ENCODE data around the gene UGDH. TPM values are rescaled to one million over a fixed set of nuclear protein-coding genes. Genes with fewer than 3 reads are reported as not detected.

Gene UGDH
- total RNA-seq, 2 experiments from 2014 or later = 12.3 TPM

GRCh38 chr4:39453738-39454137 is 73.5 kb downstream of the UGDH start:
- POLR2A ChIA-PET = interaction anchor here (0.6 kb wide), 1 partner anchor 1768 kb away, joined by 4 read pairs; no protein-coding TSS in a partner anchor
- Mint-ChIP-seq H3K9me3 (no peaks in the 10 kb centered on the region), H3K4me3 (no peak overlapping the region), H3K27ac (no peak overlapping the region), H3K27me3 (no peaks in the 10 kb centered on the region), H3K4me1 (peaks cover 39% of the 10 kb centered on the region), H3K36me3 (ENCODE audit: low read depth) (peaks cover 72% of the 10 kb centered on the region)
- CTCF ChIA-PET = interaction anchor here (0.6 to 1.3 kb wide), 4 partner anchors 10 to 187 kb away, joined by 3 to 6 read pairs (median 3); no protein-coding TSS in a partner anchor
- DNase-seq = no peak

DNA sequence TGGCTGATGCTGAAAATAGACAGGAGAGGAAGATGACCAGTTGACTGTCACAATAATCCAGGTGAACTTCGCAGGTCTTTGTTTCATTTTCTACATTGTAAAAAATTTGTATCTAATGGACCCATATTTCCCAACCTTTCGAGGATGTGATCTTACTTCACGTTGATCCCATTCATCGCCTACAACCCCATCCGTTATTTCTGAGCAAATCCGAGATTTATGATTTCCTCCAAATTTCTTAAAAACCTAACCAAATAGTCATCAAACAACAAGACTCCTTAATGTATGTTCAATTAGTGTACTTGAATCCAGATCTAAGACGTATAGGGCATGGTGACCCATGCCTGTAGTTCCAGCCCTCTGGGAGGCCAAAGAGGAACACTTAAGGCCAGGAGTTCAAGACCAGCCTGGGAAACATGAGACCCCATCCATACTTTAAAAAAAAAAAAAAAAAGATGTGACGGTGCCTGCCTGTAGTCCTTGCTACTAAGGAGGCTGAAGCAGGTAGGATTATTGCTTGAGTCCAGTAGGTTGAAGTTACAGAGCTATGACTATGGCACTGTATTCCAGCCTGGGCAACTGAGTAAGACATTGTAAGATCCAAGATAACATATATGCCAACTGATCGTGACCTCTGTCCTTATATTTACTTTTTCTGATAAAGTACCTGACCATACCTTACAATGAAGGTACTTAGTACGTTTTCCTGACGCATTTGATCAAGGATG is 74.2 kb downstream of the UGDH start:
- H3K4me3 Mint-ChIP-seq = no peak overlapping the region
- H3K9me3 Mint-ChIP-seq = no peaks in the 10 kb centered on the region
- CTCF ChIA-PET = interaction anchor here (0.7 to 1.1 kb wide), 2 partner anchors 11 to 188 kb away, joined by 3 to 6 read pairs; no protein-coding TSS in a partner anchor
- peaks cover 41% of the 10 kb centered on the region for H3K4me1 Mint-ChIP-seq
- POLR2A ChIA-PET = no interaction called here
- H3K36me3 Mint-ChIP-seq (ENCODE audit: low read depth) = peaks cover 71% of the 10 kb centered on the region
- H3K27ac Mint-ChIP-seq = no peak overlapping the region
- H3K27me3 Mint-ChIP-seq = no peaks in the 10 kb centered on the region
- no peak for DNase-seq

GRCh38 chr4:39452153-39452859 is 74.9 kb downstream of the UGDH start:
- no peak overlapping the region for H3K27ac Mint-ChIP-seq
- H3K9me3 Mint-ChIP-seq = no peaks in the 10 kb centered on the region
- H3K36me3 Mint-ChIP-seq (ENCODE audit: low read depth) = peaks cover 64% of the 10 kb centered on the region
- ChIA-PET POLR2A (interaction anchor here (0.5 kb wide), 1 partner anchor 407 kb away, joined by 5 read pairs; no protein-coding TSS in a partner anchor), CTCF (interaction anchor here (0.7 to 0.9 kb wide), 2 partner anchors 17 to 691 kb away, joined by 3 to 4 read pairs; no protein-coding TSS in a partner anchor)
- DNase-seq = no peak
- H3K4me3 Mint-ChIP-seq = no peak overlapping the region
- H3K4me1 Mint-ChIP-seq = peaks cover 41% of the 10 kb centered on the region
- H3K27me3 Mint-ChIP-seq = no peaks in the 10 kb centered on the region

DNA sequence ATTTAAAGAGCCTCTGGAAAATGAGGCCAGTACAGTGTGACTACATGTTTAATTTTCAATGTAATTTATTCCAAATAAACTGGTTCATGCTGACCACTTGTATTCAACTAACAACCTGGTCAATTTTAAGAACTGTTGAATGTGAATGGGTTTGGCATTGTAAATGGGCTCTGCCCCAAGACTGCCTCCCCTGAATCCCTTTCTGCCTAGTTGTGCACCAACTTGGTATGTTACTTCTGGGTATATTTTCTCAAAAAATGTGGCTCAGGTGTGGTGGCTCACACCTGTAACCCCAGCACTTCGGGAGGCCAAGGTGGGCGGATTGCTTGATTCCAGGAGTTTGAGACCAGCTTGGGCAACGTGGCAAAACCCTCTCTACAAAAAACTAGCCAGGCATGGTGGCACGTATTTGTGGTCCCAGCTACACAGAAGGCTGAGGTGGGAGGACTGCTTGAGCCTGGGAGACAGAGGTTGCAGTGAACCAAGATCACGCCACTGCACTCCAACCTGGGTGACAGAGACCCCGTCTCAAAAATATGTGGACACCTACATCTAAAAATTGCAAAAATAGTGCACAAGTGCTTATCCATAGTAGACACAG is 75.7 kb downstream of the UGDH start:
- Mint-ChIP-seq H3K4me3 (no peak overlapping the region), H3K27ac (peak overlapping the region; percentile 60), H3K9me3 (no peaks in the 10 kb centered on the region), H3K4me1 (peaks cover 37% of the 10 kb centered on the region), H3K27me3 (no peaks in the 10 kb centered on the region), H3K36me3 (ENCODE audit: low read depth) (peaks cover 56% of the 10 kb centered on the region)
- CTCF ChIA-PET = interaction anchor here (0.6 to 0.9 kb wide), 4 partner anchors 18 to 692 kb away, joined by 3 to 4 read pairs (median 3); no protein-coding TSS in a partner anchor
- POLR2A ChIA-PET = interaction anchor here (0.5 kb wide), 1 partner anchor 406 kb away, joined by 5 read pairs; no protein-coding TSS in a partner anchor
- no peak for DNase-seq

GRCh38 chr4:39450618-39451017 is 76.6 kb downstream of the UGDH start:
- H3K36me3 Mint-ChIP-seq (ENCODE audit: low read depth) = peaks cover 50% of the 10 kb centered on the region
- CTCF ChIA-PET = interaction anchor here (0.6 to 0.8 kb wide), 3 partner anchors 10 to 545 kb away, joined by 3 read pairs; no protein-coding TSS in a partner anchor
- POLR2A ChIA-PET = no interaction called here
- no peak for DNase-seq
- H3K4me3 Mint-ChIP-seq = no peak overlapping the region
- H3K27me3 Mint-ChIP-seq = no peaks in the 10 kb centered on the region
- peaks cover 32% of the 10 kb centered on the region for H3K4me1 Mint-ChIP-seq
- no peaks in the 10 kb centered on the region for H3K9me3 Mint-ChIP-seq
- no peak overlapping the region for H3K27ac Mint-ChIP-seq

Other genes with a start within 250 kb of the UGDH start
- 10 to 100 TPM; 78.3 to 96.5 TPM for gene RFC1, start 161.1 kb downstream of the UGDH start, total RNA-seq
- gene KLB, start 120.5 kb downstream of the UGDH start, total RNA-seq = not detected
- gene RPL9, start 68.5 kb downstream of the UGDH start, total RNA-seq = 1,000 to 10,000 TPM in 1 of 2 experiments, 100 to 1,000 TPM in 1; 868 to 1,019 TPM
- gene LIAS, start 68.4 kb downstream of the UGDH start, total RNA-seq = 10 to 100 TPM; 14.2 to 14.5 TPM
- 1 to 10 TPM; 4.4 to 5.2 TPM for gene SMIM14, start 111.4 kb upstream of the UGDH start, total RNA-seq
- gene UBE2K, start 170.7 kb upstream of the UGDH start, total RNA-seq = 10 to 100 TPM; 69.3 to 90.8 TPM